Hematopoietic multipotent progenitor cell (in vitro differentiated cells): ENCODE data around the gene EVI5. TPM values are rescaled to one million over a fixed set of nuclear protein-coding genes. Genes with fewer than 3 reads are reported as not detected.

Experiments used
- DNase-seq, 3 donors: peaks; one replicate each; pipeline ENCODE4 v3.0.0-alpha.2; 2011 to 2015; ENCODE audit warnings: low read depth in 2 of 3, low spot score in 2 of 3
- small RNA-seq: library from RNA; depleted of rRNA; stranded (forward); fragments of <200 nt; gene quantifications from one replicate; pipeline ENCODE3, GENCODE V24; 2012
- total RNA-seq: library from RNA; depleted of rRNA; stranded (reverse); fragments of >200 nt; gene quantifications from one replicate; pipeline ENCODE4 v1.2.3, GENCODE V29; 2012

Gene EVI5
- total RNA-seq, 1 donor = 6.5 TPM

- DNase-seq = peak in 1 of 3 donors; percentile 37
Observed at GRCh38 chr1:92466683-92467352, 318.1 kb downstream of the EVI5 start.

DNA sequence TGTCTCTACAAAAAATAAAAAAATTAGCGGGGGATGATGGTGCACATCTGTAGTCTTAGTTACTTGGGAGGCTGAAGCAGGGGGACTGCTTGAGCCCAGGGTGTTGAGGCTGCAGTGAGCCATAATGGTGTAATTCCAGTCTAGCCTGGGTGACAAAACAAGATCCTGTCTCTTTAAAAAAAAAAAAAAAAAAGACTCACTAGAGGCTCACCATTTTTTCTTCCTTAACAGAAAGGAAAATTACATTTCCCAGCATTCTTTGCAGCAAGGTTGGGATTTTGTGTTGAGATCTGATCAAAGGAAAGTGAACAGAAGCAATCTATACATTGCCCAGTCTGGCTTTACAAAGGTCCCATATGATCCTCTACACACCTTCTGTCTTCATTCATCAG, 319.7 kb downstream of the EVI5 start:
- DNase-seq = no peak

GRCh38 chr1:92464588-92465255, 320.2 kb downstream of the EVI5 start:
- DNase-seq = no peak

DNA sequence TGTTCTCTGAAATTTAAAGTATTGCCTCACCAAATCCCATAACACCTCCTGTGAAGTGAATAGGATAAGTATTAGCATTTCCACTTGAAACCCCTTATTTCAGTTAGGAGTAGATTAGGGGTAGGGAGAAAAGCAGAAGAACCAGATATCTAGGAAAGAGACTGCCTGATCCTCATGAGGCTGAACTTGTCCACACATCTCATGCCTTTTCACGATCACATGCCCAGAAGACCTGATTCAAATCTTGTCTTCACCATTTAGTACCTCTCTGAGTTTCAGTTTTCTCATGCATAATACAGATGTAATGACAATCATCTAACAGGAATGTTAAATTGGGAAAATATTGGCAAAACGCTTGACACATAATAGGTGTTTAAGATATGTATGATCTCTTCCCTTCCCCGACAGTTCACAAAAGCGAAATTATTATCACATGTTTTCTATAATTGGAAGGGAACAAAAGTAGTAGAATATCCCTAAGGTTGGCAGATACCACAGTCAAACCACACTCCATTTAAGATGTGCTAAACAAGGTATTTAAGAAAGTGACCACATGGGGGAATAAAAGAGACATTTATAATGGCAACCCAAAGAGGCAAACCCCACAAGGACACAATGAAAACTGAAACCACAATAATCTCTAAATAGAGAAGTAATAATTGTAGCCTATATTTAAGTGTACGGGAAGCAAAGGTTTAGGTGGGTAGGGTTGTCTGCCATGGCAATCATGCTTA, 323.4 kb downstream of the EVI5 start:
- DNase-seq = peak in 2 of 3 donors; percentile 68 to 82

- peak in 2 of 3 donors; percentile 79 to 91 for DNase-seq
Observed at GRCh38 chr1:92459871-92460320, 325.0 kb downstream of the EVI5 start.

Small RNA genes lying within 50 kb of the gene (small RNA-seq; reads per million reads assigned to genes)
- gene AC104332.2 = not detected
- not detected for gene RNU4-59P

Other genes with a start within 250 kb of the EVI5 start
- gene RPL5, start 46.9 kb upstream of the EVI5 start, total RNA-seq = 2,198 TPM
- 0.27 TPM for gene DIPK1A, start 176.4 kb upstream of the EVI5 start, total RNA-seq